PC-9 (cell line): ENCODE measurements around the gene ASIC3. TPM values are rescaled to one million over a fixed set of nuclear protein-coding genes. Genes with fewer than 3 reads are reported as not detected.

ENCODE experiments used
- BruUV-seq: library from RNA; stranded (reverse); fragments of 400-500 nt; replicated peaks from 2 replicates; lab custom pipeline; 2021; lab: Mats Ljungman, UMichigan
- CTCF ChIA-PET: fragments of 300-600 bp; sonication (Branson Sonifier 250); formaldehyde crosslinking; loops from one replicate; lab custom pipeline; 2022; ENCODE audit warnings: antibody characterized with exemption; lab: Charles Lee
- POLR2A ChIA-PET: fragments of 300-600 bp; sonication (Branson Sonifier 250); formaldehyde crosslinking; loops from one replicate; lab custom pipeline; 2022; ENCODE audit warnings: antibody characterized with exemption; ENCODE audit not compliant: unreplicated experiment; lab: Charles Lee
- DNase-seq, 2 experiments: peaks; one replicate each; pipeline versions ENCODE4 v3.0.0 to v3.0.0-alpha.2; 2015 to 2022; ENCODE audit warnings: mixed read lengths in 1 of 2
- H2AFZ ChIP-seq: fragments of 200-600 bp; sonication (generic); 2 replicates; pipeline ENCODE4 v1.8.1; 2017; ENCODE audit warnings: antibody characterized with exemption
- H3F3A ChIP-seq: fragments of 200-600 bp; sonication (generic); 2 replicates; pipeline ENCODE4 v1.8.1; 2017; ENCODE audit warnings: antibody characterized with exemption, mild to moderate bottlenecking, low read depth; ENCODE audit not compliant: insufficient read depth
- H3K27ac ChIP-seq: fragments of 200-600 bp; sonication (generic); 2 replicates; pipeline ENCODE4 v1.6.1; 2016; ENCODE audit warnings: mixed run types
- H3K27me3 ChIP-seq: fragments of 200-600 bp; sonication (generic); 2 replicates; pipeline ENCODE4 v1.6.1; 2016; ENCODE audit warnings: low read depth, mixed run types; ENCODE audit not compliant: insufficient read depth
- H3K36me3 ChIP-seq: fragments of 200-600 bp; sonication (generic); 2 replicates; pipeline ENCODE4 v1.6.1; 2016; ENCODE audit warnings: low read depth, mixed run types
- H3K4me1 ChIP-seq: fragments of 200-600 bp; sonication (generic); replicated peaks from 2 replicates; pipeline ENCODE4 v1.6.1; 2016; ENCODE audit warnings: mixed run types; ENCODE audit not compliant: insufficient read depth
- H3K4me2 ChIP-seq: fragments of 200-600 bp; sonication (generic); 2 replicates; pipeline ENCODE4 v1.6.1; 2017; ENCODE audit warnings: mixed run types
- H3K4me3 ChIP-seq: fragments of 200-600 bp; sonication (generic); 2 replicates; pipeline ENCODE4 v1.6.1; 2016; ENCODE audit warnings: mixed run types
- H3K79me2 ChIP-seq: fragments of 200-600 bp; sonication (generic); 2 replicates; pipeline ENCODE4 v1.6.1; 2017; ENCODE audit warnings: low read depth, mixed run types
- H3K9me2 ChIP-seq: fragments of 200-600 bp; sonication (generic); 2 replicates; pipeline ENCODE4 v1.8.1; 2017; ENCODE audit warnings: mild to moderate bottlenecking; ENCODE audit not compliant: insufficient read depth
- H3K9me3 ChIP-seq: fragments of 200-600 bp; sonication (generic); 2 replicates; pipeline ENCODE4 v1.8.1; 2016; ENCODE audit warnings: low read depth; ENCODE audit not compliant: insufficient read depth
- H4K20me1 ChIP-seq: fragments of 200-600 bp; sonication (generic); 2 replicates; pipeline ENCODE4 v1.8.1; 2017; ENCODE audit not compliant: insufficient read depth
- CTCF ChIP-seq: fragments of 200-600 bp; sonication (generic); conservative IDR thresholded peaks from 2 replicates; pipeline ENCODE4 v1.6.1; 2017; ENCODE audit warnings: mixed run types, antibody characterized with exemption, mild to moderate bottlenecking, moderate library complexity
- EZH2 ChIP-seq: fragments of 200-600 bp; sonication (generic); IDR thresholded peaks from 2 replicates; pipeline ENCODE4 v1.8.0; 2017; ENCODE audit warnings: antibody characterized with exemption, low read depth
- intact Hi-C: fragments of 100-400 bp; cut with micrococcal nuclease; formaldehyde crosslinking; loops from one replicate; pipeline ENCODE4 v1.10.0; 2022; ENCODE audit not compliant: unreplicated experiment
- total RNA-seq: library from RNA; stranded (reverse); gene quantifications from 2 replicates; pipeline ENCODE4 v1.2.3, GENCODE V29; 2021

The ASIC3 gene
- total RNA-seq, 1 experiment from 2014 or later, result 10.5 TPM

GRCh38 chr7:151017953-151018420 lies 30.3 kb upstream of the ASIC3 start:
- intact Hi-C loops, result no loop called here
- no peak overlapping the region for H2AFZ ChIP-seq
- H3K4me1 ChIP-seq, result no peaks in the 10 kb centered on the region; the same call in 1 of the 2 replicates
- no peak overlapping the region for H3K27ac ChIP-seq
- no peaks in the 10 kb centered on the region for H3K9me3 ChIP-seq
- H3F3A ChIP-seq, result peaks cover 12% of the 10 kb centered on the region; the same call in 1 of the 2 replicates
- H4K20me1 ChIP-seq, result no peaks in the 10 kb centered on the region
- H3K36me3 ChIP-seq, result no peaks in the 10 kb centered on the region
- POLR2A ChIA-PET, result no interaction called here
- no peaks in the 10 kb centered on the region for H3K79me2 ChIP-seq
- no TSS peak for BruUV-seq
- CTCF ChIA-PET, result interaction anchor here (0.5 to 1.3 kb wide), 6 partner anchors 10 to 142 kb away, joined by 3 to 6 read pairs (median 3); partner anchors contain the start of gene ABCB8
- peak overlapping the region; percentile 57 for H3K4me2 ChIP-seq
- TF ChIP-seq EZH2 (no peak), CTCF (peak; percentile 97)
- no peaks in the 10 kb centered on the region for H3K9me2 ChIP-seq
- H3K27me3 ChIP-seq, result no peaks in the 10 kb centered on the region
- no peak overlapping the region for H3K4me3 ChIP-seq
- peak in 1 of 2 experiments; percentile 58 for DNase-seq

- BruUV-seq, result no TSS peak
- H3K36me3 ChIP-seq, result no peaks in the 10 kb centered on the region
- POLR2A ChIA-PET, result no interaction called here
- no peak overlapping the region for H3K4me3 ChIP-seq
- no peaks in the 10 kb centered on the region for H3K9me3 ChIP-seq
- H3K4me1 ChIP-seq, result peaks cover 2% of the 10 kb centered on the region
- no peaks in the 10 kb centered on the region for H3K79me2 ChIP-seq
- intact Hi-C loops, result no loop called here
- H3K4me2 ChIP-seq, result peak overlapping the region; percentile 57
- no peaks in the 10 kb centered on the region for H3K9me2 ChIP-seq
- CTCF ChIA-PET, result interaction anchor here (0.5 to 1.3 kb wide), 6 partner anchors 10 to 142 kb away, joined by 3 to 6 read pairs (median 3); partner anchors contain the start of gene ABCB8
- no peak for TF ChIP-seq CTCF
- TF ChIP-seq EZH2, result no peak
- H3K27ac ChIP-seq, result no peak overlapping the region
- no peaks in the 10 kb centered on the region for H4K20me1 ChIP-seq
- H3K27me3 ChIP-seq, result no peaks in the 10 kb centered on the region
- peaks cover 12% of the 10 kb centered on the region; the same call in 1 of the 2 replicates for H3F3A ChIP-seq
- H2AFZ ChIP-seq, result no peak overlapping the region
- peak in 1 of 2 experiments; percentile 59 for DNase-seq
Measured at GRCh38 chr7:151018421-151019129, 29.8 kb upstream of the ASIC3 start.

GRCh38 chr7:151019130-151019447 lies 29.2 kb upstream of the ASIC3 start:
- ChIA-PET CTCF (interaction anchor here (1.3 kb wide), 1 partner anchor 42 kb away, joined by 3 read pairs; no protein-coding TSS in a partner anchor), POLR2A (interaction anchor here (0.5 kb wide), 1 partner anchor 56 kb away, joined by 15 read pairs; no protein-coding TSS in a partner anchor)
- DNase-seq, result no peak
- Histone ChIP-seq H3K4me3 (no peak overlapping the region), H3K9me2 (no peaks in the 10 kb centered on the region), H4K20me1 (no peaks in the 10 kb centered on the region), H3K4me1 (peaks cover 7% of the 10 kb centered on the region), H3K27ac (no peak overlapping the region), H3K9me3 (no peaks in the 10 kb centered on the region), H3F3A (peaks cover 12% of the 10 kb centered on the region; the same call in 1 of the 2 replicates), H3K4me2 (no peak overlapping the region), H3K79me2 (no peaks in the 10 kb centered on the region), H2AFZ (no peak overlapping the region), H3K27me3 (no peaks in the 10 kb centered on the region), H3K36me3 (no peaks in the 10 kb centered on the region)
- TF ChIP-seq EZH2, result no peak
- no peak for TF ChIP-seq CTCF
- intact Hi-C loops, result no loop called here
- no TSS peak for BruUV-seq
